Measurements from ENCODE around the gene LDHAL6A.

GRCh38 chr11:18466402-18466801 lies 10.7 kb downstream of the LDHAL6A start:
- TF ChIP-seq CTCF (IDR thresholded peaks at IDR 0.05) = no peak
- no peak for TF ChIP-seq POLR2A (IDR thresholded peaks at IDR 0.05)
